Esophagus squamous epithelium (tissue), 4 donors: ENCODE results near the gene SYNE3.

Source experiments
- POLR2A ChIP-seq, 4 donors: fragments of 450-650 bp; IDR thresholded peaks; one replicate each; pipeline ENCODE4 v1.6.1; 2017; ENCODE audit warnings: antibody characterized with exemption in 4 of 4, mild to moderate bottlenecking in 4 of 4, moderate library complexity in 3 of 4
- TF ChIP-seq, protein P1 (sequence below), 6 experiments: fragments of 450-650 bp in 4 of 6; fragments of 200-600 bp in 2 of 6; sonication (generic) in 2 of 6; IDR thresholded peaks; one replicate each; pipeline ENCODE4 v1.5.1; 2016 to 2019; ENCODE audit warnings: antibody characterized with exemption in 6 of 6, mild to moderate bottlenecking in 4 of 6, moderate library complexity in 4 of 6

- TF ChIP-seq, protein P1, sequence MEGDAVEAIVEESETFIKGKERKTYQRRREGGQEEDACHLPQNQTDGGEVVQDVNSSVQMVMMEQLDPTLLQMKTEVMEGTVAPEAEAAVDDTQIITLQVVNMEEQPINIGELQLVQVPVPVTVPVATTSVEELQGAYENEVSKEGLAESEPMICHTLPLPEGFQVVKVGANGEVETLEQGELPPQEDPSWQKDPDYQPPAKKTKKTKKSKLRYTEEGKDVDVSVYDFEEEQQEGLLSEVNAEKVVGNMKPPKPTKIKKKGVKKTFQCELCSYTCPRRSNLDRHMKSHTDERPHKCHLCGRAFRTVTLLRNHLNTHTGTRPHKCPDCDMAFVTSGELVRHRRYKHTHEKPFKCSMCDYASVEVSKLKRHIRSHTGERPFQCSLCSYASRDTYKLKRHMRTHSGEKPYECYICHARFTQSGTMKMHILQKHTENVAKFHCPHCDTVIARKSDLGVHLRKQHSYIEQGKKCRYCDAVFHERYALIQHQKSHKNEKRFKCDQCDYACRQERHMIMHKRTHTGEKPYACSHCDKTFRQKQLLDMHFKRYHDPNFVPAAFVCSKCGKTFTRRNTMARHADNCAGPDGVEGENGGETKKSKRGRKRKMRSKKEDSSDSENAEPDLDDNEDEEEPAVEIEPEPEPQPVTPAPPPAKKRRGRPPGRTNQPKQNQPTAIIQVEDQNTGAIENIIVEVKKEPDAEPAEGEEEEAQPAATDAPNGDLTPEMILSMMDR (IDR thresholded peaks at IDR 0.05), result no peak
- TF ChIP-seq POLR2A (IDR thresholded peaks at IDR 0.05), result no peak
Observed at GRCh38 chr14:95500201-95500681, 16.2 kb downstream of the SYNE3 start.
